Inflammatory macrophage treated with lipopolysaccharide for 4 hours (primary cell): ENCODE data around the gene REG3G.

Experiments
- DNase-seq: peaks from one replicate; pipeline ENCODE4 v3.0.0-alpha.2; 2020

The REG3G gene

GRCh38 chr2:79025421-79025820 lies at the start of gene REG3G:
Gene REG3G, plus strand, starts transcription at chr2:79025702. Its CDS starts 392 bp downstream, at chr2:79026094.
- DNase-seq: no peak

GRCh38 chr2:78977661-78978145 lies 47.8 kb upstream of the REG3G start:
- peak; percentile 74 for DNase-seq

DNA sequence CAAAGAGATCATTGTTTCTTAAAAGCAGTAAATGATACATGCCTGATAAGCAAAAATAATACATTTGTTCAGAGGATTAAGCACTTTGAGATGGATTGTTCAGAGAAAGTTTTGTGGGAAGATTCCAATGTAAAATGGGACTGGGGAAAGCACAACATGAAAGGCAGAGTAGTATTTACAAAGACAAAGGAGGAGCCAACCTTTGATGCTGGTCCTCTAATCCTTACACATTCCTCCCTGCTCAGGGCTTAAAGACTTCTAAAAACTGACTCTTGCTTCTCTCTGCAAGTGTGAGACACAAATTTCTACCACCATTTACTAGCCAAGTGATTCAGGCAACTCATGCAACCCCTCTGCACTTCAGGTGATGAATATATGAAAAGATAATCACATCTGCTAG lies 47.2 kb upstream of the REG3G start:
- DNase-seq: no peak

DNA sequence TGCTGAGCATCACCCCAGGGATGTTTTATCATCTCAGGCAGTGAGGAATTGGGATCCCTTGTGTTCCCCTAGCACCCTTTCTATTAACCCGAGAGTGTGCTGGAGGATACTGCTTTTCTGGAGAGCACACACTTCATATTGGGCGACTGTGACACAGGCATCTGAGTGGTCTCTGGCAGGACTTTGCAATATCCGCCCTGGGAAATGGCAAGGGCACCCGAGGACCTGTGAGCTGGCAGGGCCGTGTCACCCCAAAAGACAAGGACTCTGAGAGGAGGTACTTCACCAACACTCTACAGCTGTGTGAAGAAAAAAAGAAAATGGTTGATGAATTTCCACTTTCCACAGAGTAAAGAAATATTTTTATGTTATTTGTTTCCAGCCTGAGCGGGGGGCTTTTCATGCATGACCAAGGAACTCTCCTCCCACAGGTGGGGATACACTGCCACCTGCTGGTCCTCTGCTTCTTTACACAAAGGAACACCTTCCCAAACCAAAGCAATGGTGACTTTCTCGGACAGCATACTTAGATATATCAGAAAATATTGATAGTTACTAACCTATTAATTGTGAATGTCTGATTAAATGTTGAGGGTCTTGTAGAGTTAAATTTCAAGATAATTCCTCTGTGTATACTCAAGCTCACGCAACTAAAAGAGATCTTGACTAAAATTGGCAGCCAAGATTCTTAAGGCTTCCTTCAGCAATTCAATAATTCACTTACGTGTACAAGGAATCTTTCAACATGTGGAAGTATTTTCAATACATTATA lies 45.9 kb upstream of the REG3G start:
- peak; percentile 39 for DNase-seq

GRCh38 chr2:78980152-78980465 lies 45.4 kb upstream of the REG3G start:
- no peak for DNase-seq

- no peak for DNase-seq
These were observed 44.6 kb upstream of the REG3G start for GRCh38 chr2:78980871-78981270.

GRCh38 chr2:78982638-78983330 lies 42.7 kb upstream of the REG3G start:
- DNase-seq: no peak

DNA sequence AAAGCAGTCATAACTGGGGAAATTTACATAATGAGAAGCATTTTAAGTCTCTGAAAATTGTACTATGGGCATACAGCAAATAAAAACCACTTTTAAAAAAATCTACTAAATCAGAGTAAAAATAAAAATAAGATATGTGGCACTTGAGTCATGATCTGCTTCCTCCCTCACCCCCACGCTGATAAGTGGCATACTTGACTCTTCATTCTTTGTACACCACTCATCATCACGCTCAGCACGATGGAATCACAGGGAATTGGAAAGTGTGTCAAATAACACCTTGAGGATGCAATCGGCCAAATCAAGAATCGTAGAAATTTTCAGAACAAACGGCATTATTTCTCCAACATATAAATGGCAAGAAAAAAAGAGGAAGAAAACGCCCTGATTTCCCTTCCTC lies 41.1 kb upstream of the REG3G start:
- no peak for DNase-seq

DNA sequence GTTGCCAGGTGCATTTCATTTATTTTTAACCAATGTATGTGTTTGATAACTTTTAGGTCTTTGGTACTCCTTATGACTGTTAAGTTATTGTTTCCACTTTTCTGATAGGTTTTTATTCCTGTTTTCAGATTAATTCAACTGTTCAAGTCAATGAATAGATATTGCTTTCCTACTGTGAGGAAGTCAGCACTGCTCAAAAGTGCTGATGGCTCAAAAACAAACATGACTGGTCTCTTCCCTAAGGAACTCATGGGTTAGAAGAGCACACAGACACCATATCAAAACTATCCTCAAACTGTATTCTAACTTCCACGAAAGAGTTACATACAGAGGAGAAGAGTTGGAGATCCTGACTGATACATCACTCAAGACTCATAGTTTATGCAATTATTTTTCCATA lies 39.9 kb upstream of the REG3G start:
- no peak for DNase-seq

GRCh38 chr2:78989051-78989450 lies 36.5 kb upstream of the REG3G start:
- no peak for DNase-seq

DNA sequence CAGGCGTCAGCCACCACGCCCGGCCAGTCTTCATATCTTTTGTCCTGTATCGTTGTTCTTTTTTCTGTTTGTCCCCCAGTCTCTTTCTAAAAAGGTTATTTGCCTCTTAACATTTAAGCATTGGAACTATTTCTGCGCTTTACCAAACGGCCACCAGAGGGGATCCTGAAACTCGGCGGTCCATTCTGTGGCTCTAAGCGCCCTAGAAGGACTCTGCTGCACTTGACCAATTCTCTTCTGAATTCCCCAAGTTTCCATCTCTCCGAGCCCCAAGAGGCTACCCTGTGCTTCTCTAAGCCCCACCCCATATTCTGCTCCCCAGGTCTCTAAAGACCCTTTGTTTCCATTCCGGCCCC lies 33.1 kb upstream of the REG3G start:
- DNase-seq: no peak

GRCh38 chr2:78992807-78993517 lies 32.5 kb upstream of the REG3G start:
- no peak for DNase-seq

DNA sequence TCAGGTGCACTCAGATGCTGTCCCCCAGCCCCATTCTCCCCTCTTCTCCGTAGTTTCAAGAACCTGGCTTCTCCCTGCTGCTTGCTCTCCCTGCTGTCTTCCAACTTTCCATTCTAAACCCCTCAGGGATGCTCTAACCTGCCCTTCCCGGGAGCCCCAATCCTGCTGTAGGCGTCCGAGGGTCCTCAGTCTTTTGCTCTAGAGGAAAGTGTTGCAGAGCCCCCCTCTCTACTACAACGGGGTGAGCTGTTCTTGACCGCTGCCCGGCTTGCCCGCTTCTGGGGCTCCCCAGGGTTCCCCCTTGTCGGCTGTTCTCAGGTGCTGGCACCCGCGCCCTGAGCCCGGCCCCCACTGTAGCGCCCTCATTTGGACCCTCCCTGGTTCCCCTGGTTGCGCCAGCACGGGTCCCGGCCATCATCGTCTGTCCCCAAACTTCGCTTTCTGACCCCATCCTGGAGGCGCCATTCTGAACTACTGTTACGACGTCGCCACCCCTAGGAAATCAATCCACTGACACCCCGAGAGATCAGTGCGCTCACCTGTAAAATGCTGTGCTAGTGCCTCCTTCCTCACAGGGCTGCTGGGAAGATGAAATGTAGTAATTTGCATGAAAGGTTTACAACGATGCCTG lies 31.9 kb upstream of the REG3G start:
- no peak for DNase-seq

- DNase-seq: no peak
These were observed 30.7 kb upstream of the REG3G start for GRCh38 chr2:78994789-78995188.

- DNase-seq: peak; percentile 5
These were observed 26.1 kb upstream of the REG3G start for GRCh38 chr2:78999406-78999805.

DNA sequence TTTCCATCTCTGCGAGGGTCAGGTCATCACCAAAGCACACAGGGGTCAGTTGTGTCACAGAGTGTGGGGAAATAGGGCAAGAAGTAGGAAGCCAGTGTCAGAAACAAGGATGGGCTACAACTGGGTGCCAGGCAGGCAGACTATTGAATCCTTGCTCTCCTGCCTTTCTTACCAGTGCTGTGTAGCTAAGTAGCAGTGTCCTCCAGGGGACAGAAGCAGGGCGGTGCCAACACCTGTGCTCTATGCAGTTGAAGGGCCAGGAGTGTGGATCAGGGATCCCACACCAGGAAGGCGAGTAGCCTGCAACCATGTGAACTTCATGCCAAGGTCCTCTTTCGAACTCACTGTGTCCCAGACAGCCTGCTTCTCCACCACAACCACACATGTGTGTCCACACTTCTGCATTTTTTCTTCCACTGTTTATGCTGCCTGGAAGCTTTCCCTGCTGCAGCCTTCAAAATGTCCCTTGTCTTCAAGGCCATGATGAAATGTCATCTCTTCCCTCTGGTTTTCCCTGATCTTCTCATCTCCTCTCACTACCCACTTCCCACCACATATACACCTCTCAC lies 25.4 kb upstream of the REG3G start:
- no peak for DNase-seq

DNA sequence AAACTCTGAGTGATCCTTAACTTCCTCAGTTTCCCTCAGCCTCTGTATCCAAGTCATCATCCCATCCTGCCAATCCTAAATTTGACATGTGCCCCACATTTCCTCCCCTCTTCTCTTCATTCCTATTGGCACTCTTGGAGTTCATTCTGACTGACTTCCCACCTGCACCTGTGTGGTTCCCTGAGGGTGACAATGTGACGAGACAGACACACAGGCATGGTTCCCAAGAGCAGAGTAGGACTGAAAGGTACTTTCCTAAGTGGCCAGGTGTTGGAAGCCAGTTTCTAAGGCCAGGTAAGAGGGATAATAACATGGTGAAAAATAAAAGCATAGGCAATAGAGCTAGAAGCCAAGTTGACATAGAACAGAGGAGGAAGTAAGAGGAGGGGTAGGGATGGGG lies 24.2 kb upstream of the REG3G start:
- no peak for DNase-seq

- DNase-seq: no peak
These were observed 20.8 kb upstream of the REG3G start for GRCh38 chr2:79004680-79005079.

DNA sequence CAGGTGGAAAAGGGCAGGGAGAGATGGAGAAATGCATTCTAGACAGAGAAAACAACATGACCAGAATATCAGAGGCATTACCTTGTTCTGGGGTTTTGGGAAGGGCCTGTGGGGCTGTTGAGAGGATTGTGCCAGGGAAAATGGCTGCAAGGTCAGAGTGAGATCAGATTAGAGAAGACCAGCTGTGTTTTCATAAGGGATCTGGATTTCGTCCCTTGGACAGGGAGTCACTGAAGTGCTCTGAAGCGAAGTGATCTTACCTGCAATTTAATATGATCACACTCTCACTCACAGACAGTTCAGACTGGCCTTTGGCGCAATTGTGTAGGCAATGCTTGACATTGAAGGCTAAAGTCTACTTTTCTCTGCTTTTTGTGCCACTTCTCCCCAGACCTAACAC lies 20.3 kb upstream of the REG3G start:
- no peak for DNase-seq

DNA sequence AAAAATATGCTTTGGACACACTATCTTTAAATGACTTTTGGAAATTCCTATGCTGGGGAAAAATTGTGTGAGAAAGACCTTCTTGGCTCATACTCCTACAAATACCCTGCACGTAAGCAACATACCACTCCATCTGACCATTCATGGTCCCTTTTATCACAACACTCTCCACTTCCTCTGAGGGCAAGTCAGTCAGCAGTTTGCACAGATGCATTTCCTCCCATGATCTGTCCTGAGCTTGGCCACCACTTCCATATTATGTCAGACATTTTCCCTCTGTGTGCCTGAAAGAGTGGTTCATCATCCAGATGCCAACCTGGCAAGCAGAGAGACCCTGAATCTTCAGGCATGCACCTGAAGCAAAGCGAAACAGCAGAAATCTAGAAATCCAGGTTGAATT lies 16.1 kb upstream of the REG3G start:
- DNase-seq: no peak

DNA sequence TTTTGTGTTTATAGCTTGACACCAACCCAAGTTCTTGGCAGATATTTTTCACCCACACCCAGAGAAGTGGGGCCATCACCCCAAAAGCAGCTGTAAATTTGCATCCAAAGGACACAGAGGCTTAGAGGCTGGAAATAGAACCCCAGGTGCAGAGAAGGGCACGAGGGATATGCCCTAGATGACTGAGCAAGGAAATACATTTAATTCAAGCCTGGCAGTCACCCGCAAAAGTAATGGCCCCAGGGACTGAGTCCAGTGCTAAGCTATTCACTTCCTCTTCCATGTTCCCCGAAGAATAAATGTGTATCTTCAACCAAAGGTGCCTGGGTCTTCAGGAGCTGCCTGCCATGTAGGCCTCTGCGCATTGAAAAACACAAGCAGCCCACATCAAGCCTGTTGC lies 14.0 kb upstream of the REG3G start:
- DNase-seq: no peak

- no peak for DNase-seq
These were observed 11.9 kb upstream of the REG3G start for GRCh38 chr2:79013629-79014028.

DNA sequence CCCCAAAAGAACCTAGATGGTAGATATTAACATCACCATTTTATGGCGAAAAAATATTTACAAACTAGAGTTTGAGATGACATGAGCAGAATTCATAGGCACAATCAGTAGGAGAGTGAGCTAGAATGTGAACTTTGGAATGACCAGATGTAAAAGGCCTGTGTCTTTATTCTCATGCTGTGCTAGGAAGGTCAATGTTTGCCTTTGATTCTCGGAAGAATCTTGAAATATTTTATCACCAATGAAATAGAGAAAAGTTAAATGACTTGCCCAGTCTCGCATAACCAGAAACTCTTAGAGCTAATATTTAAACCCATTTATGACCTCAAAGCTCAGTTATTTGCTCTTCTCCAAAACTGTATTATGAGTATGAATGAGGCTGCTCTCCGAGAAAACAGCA lies 9.2 kb upstream of the REG3G start:
- DNase-seq: no peak
